ENCODE results near the gene PDLIM7. TPM values are rescaled to one million over a fixed set of nuclear protein-coding genes. Genes with fewer than 3 reads are reported as not detected.

PDLIM7 gene
- total and polyA plus RNA-seq, 2 of the 8 experiments (the other 6 are each of a cell fraction or from before 2014, with no cell fraction given): 67.3 to 94.2 TPM

DNA sequence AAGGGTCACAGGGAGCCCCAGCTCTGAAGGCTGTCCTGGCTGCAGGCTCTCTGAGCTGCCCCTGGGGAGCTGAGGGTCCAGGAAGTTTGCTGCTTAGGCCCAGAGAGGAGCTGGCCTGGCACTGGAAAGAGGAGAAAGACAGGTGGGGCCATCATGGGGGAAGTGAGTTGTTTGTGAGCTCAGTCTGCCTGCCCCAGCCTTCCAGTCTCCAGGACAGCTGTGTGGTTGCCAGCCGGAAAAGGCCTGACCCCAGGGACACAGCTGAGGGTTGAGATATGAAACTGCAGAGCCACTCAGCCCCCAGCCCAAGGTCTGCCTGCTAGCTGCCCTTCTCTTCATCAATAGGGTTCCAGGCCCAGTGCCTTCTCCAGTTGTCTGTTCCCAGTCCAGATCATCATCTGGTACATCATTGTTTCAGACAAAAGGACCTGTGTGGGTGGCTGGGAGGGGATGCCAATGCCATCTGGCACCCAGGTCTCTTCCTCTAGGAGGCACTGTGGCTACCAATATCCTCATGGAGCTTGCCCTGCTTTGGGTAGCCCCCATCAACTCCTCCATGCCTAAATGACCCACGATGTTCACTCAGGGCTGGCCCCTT, 23.6 kb upstream of the PDLIM7 start:
- POLR2A ChIA-PET (ENCODE audit: partially characterized antibody): interaction anchor here (0.8 to 5.0 kb wide), 5 partner anchors 9 to 43 kb away, joined by 3 to 11 read pairs (median 5); no protein-coding TSS in a partner anchor
- Histone ChIP-seq H2AK5ac (ENCODE audit: low read depth, low read length) (no peak overlapping the region), H2BK12ac (ENCODE audit: low read depth, low read length) (no peak overlapping the region), H2BK20ac (ENCODE audit: low read length) (no peak overlapping the region), H3K4me1 (replicated peaks in 1 of 4; ENCODE audit: control insufficient read depth in 3 of 4, insufficient read depth in 4 of 4, low read length in 3 of 4) (peaks cover 0 to 3% (median 1%) of the 10 kb centered on the region in 4 experiments; a peak in 4 of 7 replicates), H3K9me3 (ENCODE audit: insufficient read depth in 2 of 2, low read depth in 1 of 2, low read length in 1 of 2) (no peaks in the 10 kb centered on the region), H4K8ac (ENCODE audit: extremely low read depth, insufficient read depth, low read length) (no peak overlapping the region), H4K91ac (replicated peaks; ENCODE audit: insufficient read length, low read length) (no peak overlapping the region), H3K56ac (replicated peaks; ENCODE audit: insufficient read length, low read depth, low read length) (no peak overlapping the region), H2BK5ac (ENCODE audit: low read depth, low read length) (no peak overlapping the region), H3K79me2 (ENCODE audit: control insufficient read depth in 1 of 2, insufficient read depth in 2 of 2, low read length in 2 of 2) (peaks cover 0 to 4% of the 10 kb centered on the region in 2 experiments; a peak in 1 of 4 replicates), H2AFZ (ENCODE audit: low read length) (no peak overlapping the region), H4K20me1 (replicated peaks in 1 of 2; ENCODE audit: control insufficient read depth in 1 of 2, insufficient read depth in 2 of 2, low read length in 2 of 2) (peaks cover 7 to 10% of the 10 kb centered on the region in 2 experiments), H3K79me1 (ENCODE audit: low read depth, low read length) (peaks cover 3% of the 10 kb centered on the region; the same call in 1 of the 2 replicates), H3K23me2 (ENCODE audit: low read depth, low read length) (peaks cover 7% of the 10 kb centered on the region), H3K4ac (replicated peaks; ENCODE audit: insufficient read length, low read depth, low read length) (no peak overlapping the region), H3K23ac (ENCODE audit: insufficient read length) (no peak overlapping the region), H3K4me3 (ENCODE audit: extremely low read depth in 1 of 4, insufficient read depth in 2 of 4, low read depth in 3 of 4, low read length in 4 of 4) (no peak overlapping the region), H2BK120ac (replicated peaks; ENCODE audit: low read depth, low read length) (no peak overlapping the region), H3K27me3 (replicated peaks in 1 of 4; ENCODE audit: control insufficient read depth in 3 of 4, extremely low read depth in 1 of 4, insufficient read depth in 3 of 4, low read length in 3 of 4) (no peaks in the 10 kb centered on the region), H3K27ac (ENCODE audit: low read depth, low read length) (no peak overlapping the region), H3K18ac (ENCODE audit: extremely low read depth, low read length) (no peak overlapping the region), H3K14ac (ENCODE audit: insufficient read length) (no peak overlapping the region), H3K4me2 (ENCODE audit: insufficient read depth in 1 of 2, low read depth in 2 of 2, low read length in 2 of 2) (no peak overlapping the region), H3K36me3 (ENCODE audit: control insufficient read depth in 2 of 4, insufficient read depth in 4 of 4, low read length in 3 of 4) (peaks cover 18 to 42% (median 30%) of the 10 kb centered on the region in 4 experiments; a peak in 7 of 8 replicates), H3K9ac (replicated peaks in 1 of 4; ENCODE audit: extremely low read depth in 1 of 4, low read depth in 3 of 4, low read length in 3 of 4) (no peak overlapping the region), H2BK15ac (ENCODE audit: low read length) (no peak overlapping the region), H4K5ac (ENCODE audit: insufficient read length, low read depth, low read length) (no peak overlapping the region)
- 83% methylated on average over 2 of the region's 2 CpGs; no CpG with 5 or more reads in 1 of the 2 experiments for WGBS, 2 experiments (ENCODE audit: extremely low coverage in 1 of 2, insufficient coverage in 1 of 2, insufficient read length in 1 of 2, insufficient replicate concordance in 2 of 2, low coverage in 1 of 2, low lambda C conversion rate in 2 of 2, missing lambda C conversion rate in 1 of 2)
- FAIRE-seq (no peak), DNase-seq (ENCODE audit: low read depth in 1 of 2, low spot score in 2 of 2) (no peak)
- no peak for TF ChIP-seq KDM4A (IDR thresholded peaks at IDR 0.05; ENCODE audit: low read depth, low read length, severe bottlenecking)
- TF ChIP-seq, protein P1, sequence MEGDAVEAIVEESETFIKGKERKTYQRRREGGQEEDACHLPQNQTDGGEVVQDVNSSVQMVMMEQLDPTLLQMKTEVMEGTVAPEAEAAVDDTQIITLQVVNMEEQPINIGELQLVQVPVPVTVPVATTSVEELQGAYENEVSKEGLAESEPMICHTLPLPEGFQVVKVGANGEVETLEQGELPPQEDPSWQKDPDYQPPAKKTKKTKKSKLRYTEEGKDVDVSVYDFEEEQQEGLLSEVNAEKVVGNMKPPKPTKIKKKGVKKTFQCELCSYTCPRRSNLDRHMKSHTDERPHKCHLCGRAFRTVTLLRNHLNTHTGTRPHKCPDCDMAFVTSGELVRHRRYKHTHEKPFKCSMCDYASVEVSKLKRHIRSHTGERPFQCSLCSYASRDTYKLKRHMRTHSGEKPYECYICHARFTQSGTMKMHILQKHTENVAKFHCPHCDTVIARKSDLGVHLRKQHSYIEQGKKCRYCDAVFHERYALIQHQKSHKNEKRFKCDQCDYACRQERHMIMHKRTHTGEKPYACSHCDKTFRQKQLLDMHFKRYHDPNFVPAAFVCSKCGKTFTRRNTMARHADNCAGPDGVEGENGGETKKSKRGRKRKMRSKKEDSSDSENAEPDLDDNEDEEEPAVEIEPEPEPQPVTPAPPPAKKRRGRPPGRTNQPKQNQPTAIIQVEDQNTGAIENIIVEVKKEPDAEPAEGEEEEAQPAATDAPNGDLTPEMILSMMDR (IDR thresholded peaks at IDR 0.05; ENCODE audit: control extremely low read depth in 1 of 3, insufficient read depth in 1 of 3, low read depth in 1 of 3, low read length in 3 of 3): peak in 1 of 3 experiments; percentile 38; a peak in 1 of 4 replicates
- CTCF ChIA-PET (ENCODE audit: partially characterized antibody): interaction anchor here (0.5 to 1.7 kb wide), 12 partner anchors 9 to 1560 kb away, joined by 3 to 7 read pairs (median 3); no protein-coding TSS in a partner anchor

Data from H1 (cell line).